ENCODE data around the gene ERC1.

ERC1 gene

DNA sequence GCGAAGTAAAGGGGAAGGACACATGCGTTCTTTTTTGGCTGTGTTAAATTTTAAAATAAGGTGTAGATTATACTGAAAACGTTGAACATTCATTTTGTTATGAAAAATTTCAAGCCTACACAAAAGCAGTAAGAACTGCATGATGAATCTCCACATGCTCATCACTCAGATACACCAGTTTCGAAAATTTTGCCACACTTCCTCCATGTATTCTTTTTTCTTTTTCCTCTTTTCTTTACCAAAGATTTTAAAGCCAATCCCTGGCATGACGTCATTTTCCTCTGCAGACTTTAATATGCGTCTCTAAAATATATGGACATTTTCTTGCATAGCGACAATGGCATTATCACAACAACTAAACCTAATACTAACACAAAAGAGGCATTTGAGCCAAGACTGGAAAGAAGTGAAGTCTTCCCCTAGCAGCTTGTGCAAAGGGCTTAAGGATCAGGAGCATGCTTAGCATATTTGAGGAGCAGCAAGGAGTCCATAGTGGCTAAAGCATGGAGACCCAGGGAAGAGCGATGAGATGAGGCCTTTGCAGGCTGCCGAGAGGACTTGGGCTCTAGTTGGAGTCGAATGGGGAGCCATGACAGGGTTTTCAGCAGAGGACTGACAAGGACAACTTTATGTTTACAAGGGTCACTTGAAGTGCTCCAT lies 111.9 kb downstream of the ERC1 start:
- H3K4me1 ChIP-seq (ENCODE audit: low read length) = peaks cover 22% of the 10 kb centered on the region
- no peaks in the 10 kb centered on the region for H3K27me3 ChIP-seq (replicated peaks; ENCODE audit: insufficient read depth, low read length)
- no peak for DNase-seq
- no peak overlapping the region for H2AFZ ChIP-seq (ENCODE audit: low read length)
- no peaks in the 10 kb centered on the region for H3K9me3 ChIP-seq (replicated peaks; ENCODE audit: insufficient read depth, low read length)
- H3K9ac ChIP-seq (ENCODE audit: low read length) = no peak overlapping the region
- no peak overlapping the region for H3K27ac ChIP-seq (ENCODE audit: low read length)
- peaks cover 52% of the 10 kb centered on the region for H3K79me2 ChIP-seq (ENCODE audit: low read length)
- TF ChIP-seq EZH2phosphoT487 (IDR thresholded peaks at IDR 0.05; ENCODE audit: low read length) (no peak), EZH2 (optimal IDR thresholded peaks at IDR 0.05; ENCODE audit: low read depth, low read length) (no peak), CTCF (IDR thresholded peaks at IDR 0.05; ENCODE audit: low read length) (no peak)
- H3K9me2 ChIP-seq (replicated peaks; ENCODE audit: insufficient read depth, low read length) = no peaks in the 10 kb centered on the region
- H3K4me2 ChIP-seq (ENCODE audit: low read depth, low read length) = no peak overlapping the region
- peaks cover 12% of the 10 kb centered on the region for H3F3A ChIP-seq (ENCODE audit: insufficient read depth, low read length)
- peaks cover 16% of the 10 kb centered on the region for H4K20me1 ChIP-seq (ENCODE audit: insufficient read depth, low read length)
- H3K4me3 ChIP-seq (ENCODE audit: low read length) = no peak overlapping the region
- H3K36me3 ChIP-seq (replicated peaks; ENCODE audit: insufficient read depth, low read length) = no peaks in the 10 kb centered on the region

DNA sequence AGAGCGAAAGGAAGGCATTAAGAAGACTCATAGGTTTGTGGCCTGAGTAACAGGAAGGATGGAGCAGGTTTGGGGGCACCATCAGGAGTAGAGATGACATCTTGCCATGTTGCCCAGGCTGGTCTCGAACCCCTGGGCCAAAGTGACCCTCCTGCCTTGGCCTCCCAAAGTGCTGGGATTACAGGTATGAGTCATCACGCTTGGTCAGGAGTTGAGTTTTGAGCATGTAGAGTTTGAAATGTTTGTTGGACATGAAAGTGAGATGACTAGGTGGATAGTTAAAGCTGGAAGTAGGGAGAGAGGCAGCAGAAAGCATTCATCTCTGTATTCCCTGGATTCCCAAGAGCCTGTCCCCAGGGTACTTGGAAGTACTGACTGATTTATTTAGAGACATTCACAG lies 112.6 kb downstream of the ERC1 start:
- peaks cover 48% of the 10 kb centered on the region for H3K79me2 ChIP-seq (ENCODE audit: low read length)
- peaks cover 13% of the 10 kb centered on the region for H4K20me1 ChIP-seq (ENCODE audit: insufficient read depth, low read length)
- no peaks in the 10 kb centered on the region for H3K9me2 ChIP-seq (replicated peaks; ENCODE audit: insufficient read depth, low read length)
- no peak overlapping the region for H3K9ac ChIP-seq (ENCODE audit: low read length)
- H2AFZ ChIP-seq (ENCODE audit: low read length) = no peak overlapping the region
- H3K36me3 ChIP-seq (replicated peaks; ENCODE audit: insufficient read depth, low read length) = no peaks in the 10 kb centered on the region
- H3K9me3 ChIP-seq (replicated peaks; ENCODE audit: insufficient read depth, low read length) = no peaks in the 10 kb centered on the region
- no peak overlapping the region for H3K4me3 ChIP-seq (ENCODE audit: low read length)
- no peak overlapping the region for H3K27ac ChIP-seq (ENCODE audit: low read length)
- H3K4me1 ChIP-seq (ENCODE audit: low read length) = peaks cover 22% of the 10 kb centered on the region
- H3K4me2 ChIP-seq (ENCODE audit: low read depth, low read length) = no peak overlapping the region
- DNase-seq = no peak
- H3F3A ChIP-seq (ENCODE audit: insufficient read depth, low read length) = peaks cover 13% of the 10 kb centered on the region
- TF ChIP-seq EZH2phosphoT487 (IDR thresholded peaks at IDR 0.05; ENCODE audit: low read length) (no peak), EZH2 (optimal IDR thresholded peaks at IDR 0.05; ENCODE audit: low read depth, low read length) (no peak)
- H3K27me3 ChIP-seq (replicated peaks; ENCODE audit: insufficient read depth, low read length) = no peaks in the 10 kb centered on the region

DNA sequence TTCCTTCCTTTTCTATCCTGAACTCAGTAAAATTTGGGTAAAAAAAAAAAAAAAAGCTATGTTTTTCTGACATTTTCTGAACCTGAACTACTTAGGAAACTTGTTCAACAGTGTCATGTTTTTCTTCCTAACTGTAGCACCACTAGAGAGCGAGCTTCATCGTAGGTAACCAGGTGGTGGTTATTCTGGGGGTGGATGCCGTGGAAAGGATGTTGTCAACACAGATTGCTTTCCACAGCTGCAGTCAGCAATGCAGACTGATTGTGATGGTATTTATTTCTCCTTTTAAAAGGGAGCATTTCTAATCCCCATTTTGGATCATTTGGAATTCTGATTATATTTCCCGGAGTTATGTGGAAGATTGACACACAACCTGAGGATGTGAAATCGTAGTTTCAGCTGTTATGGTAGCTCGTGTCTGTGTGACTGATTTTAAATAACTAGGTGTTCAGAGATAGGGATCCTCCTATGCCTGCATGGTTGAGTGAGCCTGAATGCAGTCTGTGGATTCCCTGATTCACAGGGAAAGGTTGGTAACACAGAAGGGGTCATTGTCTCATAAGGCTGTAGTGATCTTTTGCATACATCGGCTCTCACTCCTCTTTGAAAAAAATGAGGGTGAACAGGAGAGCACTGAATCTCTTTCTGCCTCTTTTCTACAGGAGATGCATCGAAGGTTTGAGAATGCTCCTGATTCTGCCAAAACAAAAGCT lies 113.2 kb downstream of the ERC1 start:
- DNase-seq = no peak
- peaks cover 7% of the 10 kb centered on the region for H3F3A ChIP-seq (ENCODE audit: insufficient read depth, low read length)
- no peaks in the 10 kb centered on the region for H3K9me2 ChIP-seq (replicated peaks; ENCODE audit: insufficient read depth, low read length)
- no peak overlapping the region for H3K4me2 ChIP-seq (ENCODE audit: low read depth, low read length)
- TF ChIP-seq EZH2phosphoT487 (IDR thresholded peaks at IDR 0.05; ENCODE audit: low read length) = no peak
- TF ChIP-seq EZH2 (optimal IDR thresholded peaks at IDR 0.05; ENCODE audit: low read depth, low read length) = no peak
- H3K27me3 ChIP-seq (replicated peaks; ENCODE audit: insufficient read depth, low read length) = no peaks in the 10 kb centered on the region
- no peaks in the 10 kb centered on the region for H3K9me3 ChIP-seq (replicated peaks; ENCODE audit: insufficient read depth, low read length)
- no peak overlapping the region for H3K27ac ChIP-seq (ENCODE audit: low read length)
- no peak overlapping the region for H3K9ac ChIP-seq (ENCODE audit: low read length)
- H2AFZ ChIP-seq (ENCODE audit: low read length) = no peak overlapping the region
- H3K79me2 ChIP-seq (ENCODE audit: low read length) = peaks cover 49% of the 10 kb centered on the region
- peaks cover 17% of the 10 kb centered on the region for H3K4me1 ChIP-seq (ENCODE audit: low read length)
- H3K4me3 ChIP-seq (ENCODE audit: low read length) = no peak overlapping the region
- H3K36me3 ChIP-seq (replicated peaks; ENCODE audit: insufficient read depth, low read length) = no peaks in the 10 kb centered on the region
- H4K20me1 ChIP-seq (ENCODE audit: insufficient read depth, low read length) = peaks cover 10% of the 10 kb centered on the region; the same call in 1 of the 2 replicates

DNA sequence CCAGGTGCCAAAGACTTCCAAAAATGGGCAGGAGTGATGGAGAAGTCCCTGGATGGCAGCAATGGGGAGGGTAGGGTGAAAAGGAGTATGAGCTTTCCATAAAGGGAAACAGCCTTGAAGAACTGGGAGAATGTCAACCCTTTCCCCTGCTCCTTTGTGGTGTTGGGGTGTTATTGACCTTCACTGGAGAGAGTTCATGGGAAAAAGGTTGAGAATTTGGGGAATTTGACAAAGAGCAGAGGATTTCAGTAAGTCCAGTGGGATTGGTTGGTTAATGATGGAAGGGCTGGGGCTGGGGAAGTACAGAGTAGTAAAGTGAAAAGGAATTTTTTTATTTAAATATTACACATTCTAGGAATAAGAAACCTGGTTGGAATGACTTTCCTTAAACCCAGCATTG lies 116.6 kb downstream of the ERC1 start:
- Histone ChIP-seq H3K9me3 (replicated peaks; ENCODE audit: insufficient read depth, low read length) (no peaks in the 10 kb centered on the region), H3K4me2 (ENCODE audit: low read depth, low read length) (no peak overlapping the region), H3K27me3 (replicated peaks; ENCODE audit: insufficient read depth, low read length) (no peaks in the 10 kb centered on the region), H3K9me2 (replicated peaks; ENCODE audit: insufficient read depth, low read length) (no peaks in the 10 kb centered on the region), H3K4me1 (ENCODE audit: low read length) (peaks cover 14% of the 10 kb centered on the region), H4K20me1 (ENCODE audit: insufficient read depth, low read length) (peaks cover 10% of the 10 kb centered on the region; the same call in 1 of the 2 replicates), H2AFZ (ENCODE audit: low read length) (no peak overlapping the region), H3K36me3 (replicated peaks; ENCODE audit: insufficient read depth, low read length) (no peaks in the 10 kb centered on the region; the same call in 1 of the 2 replicates), H3F3A (ENCODE audit: insufficient read depth, low read length) (peaks cover 4% of the 10 kb centered on the region; the same call in 1 of the 2 replicates), H3K9ac (ENCODE audit: low read length) (no peak overlapping the region), H3K79me2 (ENCODE audit: low read length) (peaks cover 18% of the 10 kb centered on the region), H3K27ac (ENCODE audit: low read length) (no peak overlapping the region), H3K4me3 (ENCODE audit: low read length) (no peak overlapping the region)
- no peak for TF ChIP-seq EZH2 (optimal IDR thresholded peaks at IDR 0.05; ENCODE audit: low read depth, low read length)
- DNase-seq = no peak

Measured in MM.1S (cell line).